ENCODE results near the gene POLQ.
"Not testable (repeated sequence)": the region's sequence is repeated elsewhere in the genome, so short reads cannot be mapped to it uniquely, and the experiment has no call there.

POLQ gene

DNA sequence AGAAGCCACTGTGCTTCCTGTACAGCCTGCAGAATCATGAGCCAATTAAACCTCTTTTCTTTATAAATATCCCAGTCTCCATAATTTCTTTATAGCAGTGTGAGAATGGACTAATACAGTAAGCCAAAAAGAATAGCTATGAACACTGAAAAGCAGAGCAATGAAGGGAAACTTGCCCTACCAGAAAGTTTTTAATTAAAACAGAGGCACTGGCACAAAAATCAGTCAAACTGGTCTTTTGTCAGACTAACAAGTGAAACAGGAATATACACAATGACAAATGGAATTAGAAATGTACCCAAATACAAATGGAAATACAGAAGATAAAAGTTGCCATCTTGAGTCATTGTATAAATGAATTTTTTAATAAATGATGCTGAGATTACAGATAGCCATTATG is 40.5 kb downstream of the POLQ start:
- DNase-seq = no peak

- DNase-seq = no peak
These were observed 41.2 kb downstream of the POLQ start for GRCh38 chr3:121504618-121505017.

DNA sequence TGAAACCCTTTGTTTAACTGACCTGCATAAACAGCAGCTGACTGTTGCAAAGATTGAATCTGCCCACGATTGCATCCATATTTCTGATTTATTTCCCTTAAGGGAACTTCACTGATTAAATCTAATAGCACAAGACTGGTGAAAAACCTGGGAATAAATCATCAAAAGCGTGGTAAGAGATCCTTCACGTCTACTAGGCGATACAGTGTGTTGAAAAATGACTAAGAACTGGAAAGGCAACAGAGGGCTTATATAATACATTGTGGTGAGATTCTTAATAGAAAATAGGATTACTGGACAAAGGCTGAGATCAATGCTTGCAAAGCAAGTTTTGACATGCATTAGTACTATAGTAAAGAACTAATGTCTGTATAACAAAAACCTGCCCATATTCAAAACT is 49.0 kb downstream of the POLQ start:
- DNase-seq = no peak

GRCh38 chr3:121493431-121493830 is 52.4 kb downstream of the POLQ start:
- DNase-seq = no peak

DNA sequence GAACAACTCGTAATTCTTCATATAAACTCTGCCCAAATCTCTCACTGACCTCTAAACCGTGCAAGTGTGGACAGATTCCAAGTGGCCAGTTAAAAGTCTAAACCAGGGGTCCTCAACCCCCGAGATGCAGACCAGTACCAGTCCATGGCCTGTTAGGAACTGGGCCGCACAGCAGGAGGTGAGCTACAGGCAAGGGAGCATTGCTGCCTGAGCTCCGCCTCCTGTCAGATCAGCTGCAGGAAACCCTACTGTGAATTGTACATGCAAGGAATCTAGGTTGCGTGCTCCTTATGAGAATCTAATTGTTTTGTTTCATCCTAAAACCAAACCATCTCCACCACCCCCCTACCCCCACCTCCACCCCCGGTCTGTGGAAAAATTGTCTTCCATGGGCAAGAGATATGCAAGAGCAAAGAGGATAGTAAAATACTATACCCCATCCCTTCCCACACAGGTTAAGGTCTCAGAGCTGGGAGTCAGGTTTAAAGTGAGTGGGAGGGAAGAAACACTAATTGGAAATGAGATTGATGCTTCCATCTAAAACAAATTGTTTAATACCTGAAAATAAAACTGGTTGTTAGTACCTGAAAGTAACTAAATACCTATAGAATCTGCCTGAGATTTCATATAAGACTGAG is 54.0 kb downstream of the POLQ start:
- no peak for DNase-seq

DNA sequence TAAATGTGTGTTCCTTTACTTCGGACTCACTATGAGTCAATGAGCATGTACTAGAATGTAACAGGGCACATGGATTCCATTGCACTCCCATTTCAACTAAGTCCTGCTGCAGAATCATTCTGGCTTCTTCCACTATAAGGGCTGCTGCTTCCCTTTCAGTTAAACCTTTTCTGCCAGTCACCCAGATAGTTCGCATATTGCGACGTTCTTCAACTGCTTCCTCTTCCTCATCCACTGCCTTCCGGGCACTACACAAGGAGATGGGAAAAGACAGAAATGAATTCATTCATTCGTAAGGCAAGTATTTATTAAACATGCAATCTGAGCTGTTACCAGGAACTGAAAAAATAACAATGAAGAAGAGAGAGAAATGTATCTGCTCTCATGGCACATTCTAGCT is 55.6 kb downstream of the POLQ start:
- no peak for DNase-seq

DNA sequence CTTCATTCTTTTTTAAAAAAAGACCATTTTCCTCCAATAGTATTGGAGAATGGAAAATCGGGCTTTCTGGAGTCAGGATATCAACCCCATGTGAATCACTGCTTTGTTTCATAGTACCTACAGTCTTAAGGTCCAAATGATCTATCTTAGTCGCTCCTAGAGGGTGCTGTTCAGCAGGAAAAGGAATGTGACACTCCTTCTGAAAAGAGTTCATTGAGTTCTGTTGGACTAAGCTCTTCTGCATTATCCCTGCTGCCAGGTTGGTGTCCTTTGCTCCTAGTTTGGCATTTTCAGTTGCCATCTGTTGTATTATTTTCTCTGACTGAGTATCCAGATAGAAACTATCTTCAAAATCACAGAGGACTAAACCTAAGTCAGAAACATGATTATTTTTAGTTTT is 57.2 kb downstream of the POLQ start:
- DNase-seq = no peak

- DNase-seq = no peak
These were observed 62.5 kb downstream of the POLQ start for GRCh38 chr3:121483290-121483689.

DNA sequence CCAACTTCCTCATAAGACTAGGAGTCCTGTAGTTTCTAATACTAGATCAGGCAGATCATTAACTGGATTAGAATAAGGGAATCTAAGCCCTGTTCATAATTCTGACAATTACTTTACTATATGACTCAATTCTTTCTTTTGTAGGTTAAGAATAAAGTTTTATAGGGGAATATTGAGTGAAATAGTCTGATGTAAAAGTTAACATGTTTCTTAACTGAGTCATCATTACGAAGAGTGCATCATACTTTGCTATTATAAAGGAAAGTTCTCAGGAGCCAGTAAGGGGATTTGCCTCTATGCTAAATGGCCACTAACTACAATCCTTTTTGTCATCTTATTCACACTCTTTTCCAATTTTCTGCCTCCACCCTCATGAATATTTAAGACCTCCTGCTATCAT is 63.1 kb downstream of the POLQ start:
- no peak for DNase-seq

DNA sequence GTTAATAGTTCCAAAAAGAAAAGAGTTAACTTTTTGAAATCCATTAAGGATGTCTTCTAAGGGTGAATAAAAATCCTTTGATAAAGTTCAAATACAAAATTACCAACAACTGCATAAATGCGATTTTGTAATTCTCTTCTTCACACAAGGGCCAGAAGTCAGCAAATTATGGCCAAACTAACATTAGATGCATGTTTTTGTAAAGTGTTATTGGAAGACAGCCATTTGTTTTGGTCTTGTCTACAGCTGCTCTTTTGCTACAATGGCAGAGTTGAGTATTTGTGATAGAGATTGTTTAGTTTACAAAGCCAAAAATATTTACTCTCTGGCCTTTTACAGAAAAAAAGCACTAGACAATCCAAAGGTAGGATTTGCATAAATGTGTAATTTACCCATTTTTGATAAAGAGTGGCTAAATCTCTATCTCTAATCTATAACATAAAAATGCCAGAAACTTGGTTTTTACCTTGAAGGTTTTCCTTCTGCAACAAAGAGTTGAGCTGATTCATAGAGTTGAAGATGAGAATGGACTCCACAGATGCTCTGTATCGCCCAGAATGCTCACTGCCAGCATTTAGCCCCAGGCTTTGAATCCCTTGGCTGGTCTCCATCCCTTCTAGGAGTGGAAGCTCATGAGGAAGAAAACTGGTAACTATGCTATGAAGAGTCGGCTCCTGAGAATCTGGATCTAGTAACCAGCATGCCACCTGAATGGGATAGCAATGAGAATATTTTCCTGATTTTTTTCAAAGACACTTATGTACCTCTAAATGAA is 64.5 kb downstream of the POLQ start:
- no peak for DNase-seq

DNA sequence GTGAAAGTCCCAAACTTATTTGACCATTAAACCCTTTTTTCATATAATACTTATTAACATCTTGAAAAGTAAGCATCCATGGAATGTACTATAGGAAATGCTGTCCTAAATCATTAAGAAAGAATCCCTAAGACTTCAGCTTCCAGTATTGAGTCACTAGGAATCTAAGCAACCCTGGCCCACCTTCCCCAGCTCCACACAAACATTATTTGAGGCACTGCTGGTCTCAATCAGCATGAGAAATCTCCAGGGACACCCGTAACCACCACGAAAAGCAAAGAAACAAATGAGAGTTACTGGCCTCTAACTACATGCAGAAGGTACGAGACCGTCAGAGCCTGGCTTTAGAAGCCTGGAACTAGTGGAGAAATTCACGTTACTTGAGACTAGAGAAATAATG is 68.2 kb downstream of the POLQ start:
- DNase-seq = no peak

DNA sequence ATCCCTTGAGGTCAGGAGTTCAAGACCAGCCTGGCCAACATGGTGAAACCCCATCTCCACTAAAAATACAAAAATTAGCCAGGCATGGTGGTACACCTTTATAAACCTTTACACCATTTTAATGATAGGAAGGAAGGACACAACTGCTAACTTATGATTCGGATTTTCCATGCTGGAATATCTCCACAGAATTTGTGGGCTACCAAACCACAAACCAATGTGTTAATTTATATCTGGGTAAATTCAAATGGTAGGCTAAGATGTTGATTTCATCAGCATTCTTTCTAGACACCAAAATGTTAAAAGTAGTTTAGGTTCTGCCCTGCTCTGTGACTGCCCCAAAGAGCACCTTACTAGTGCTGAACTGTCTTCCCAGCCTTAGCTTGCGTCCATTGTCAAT is 72.8 kb downstream of the POLQ start:
- DNase-seq = no peak

DNA sequence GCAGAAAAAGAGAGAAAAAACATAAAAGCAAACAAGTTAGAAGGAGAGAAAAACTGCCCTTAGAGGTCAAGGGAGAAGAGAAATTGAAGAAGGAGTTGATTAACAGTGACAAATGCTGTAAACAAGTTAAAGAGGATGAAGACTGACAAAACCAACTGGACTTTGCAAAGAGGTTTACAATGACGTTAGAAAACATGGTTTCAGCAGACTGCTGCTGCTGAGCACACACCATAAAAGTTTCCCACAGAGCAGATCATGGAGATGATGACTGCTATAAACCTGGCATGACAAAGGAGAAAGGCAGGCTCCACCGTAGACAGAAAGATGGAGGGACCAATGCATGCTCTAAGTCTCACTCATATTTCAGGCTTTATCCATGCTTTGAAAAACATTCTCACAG is 78.7 kb downstream of the POLQ start:
- no peak for DNase-seq

DNA sequence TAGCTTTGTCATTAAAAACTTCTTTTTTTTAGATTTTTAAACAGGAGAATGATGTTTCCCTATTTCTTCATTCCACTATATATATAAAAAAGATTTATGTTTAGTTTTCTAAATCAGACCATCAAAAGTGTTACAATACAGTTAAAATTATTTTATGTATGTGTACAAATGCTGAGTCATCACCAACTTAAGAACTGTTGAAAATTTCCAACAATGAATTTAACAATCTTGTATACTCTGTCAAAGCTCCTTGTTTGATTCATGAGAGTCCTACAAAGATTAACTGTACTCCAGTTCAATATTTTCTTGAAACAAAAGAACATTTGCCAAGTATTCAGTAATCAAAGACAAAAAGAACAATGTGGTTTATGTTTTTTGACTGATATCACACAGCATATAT is 82.0 kb downstream of the POLQ start:
- DNase-seq = no peak

DNA sequence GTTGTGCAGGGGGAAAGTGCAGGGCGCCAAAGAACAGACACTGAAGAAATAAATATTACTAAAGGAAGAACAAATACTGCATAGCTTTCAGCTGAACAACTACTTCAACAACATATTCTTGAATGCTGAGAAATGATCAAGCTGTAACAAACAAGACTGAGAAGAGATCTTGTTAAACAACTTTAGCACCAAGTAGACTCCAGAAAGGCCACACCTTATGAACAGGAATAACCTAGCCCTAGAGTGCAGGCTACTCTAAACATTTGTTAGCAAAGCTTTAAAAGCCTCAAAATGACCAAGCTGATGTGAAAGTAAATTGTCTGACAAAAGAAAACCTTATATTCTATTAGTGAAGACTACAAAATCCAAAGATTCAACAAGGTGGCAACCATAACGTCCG is 83.2 kb downstream of the POLQ start:
- no peak for DNase-seq

DNA sequence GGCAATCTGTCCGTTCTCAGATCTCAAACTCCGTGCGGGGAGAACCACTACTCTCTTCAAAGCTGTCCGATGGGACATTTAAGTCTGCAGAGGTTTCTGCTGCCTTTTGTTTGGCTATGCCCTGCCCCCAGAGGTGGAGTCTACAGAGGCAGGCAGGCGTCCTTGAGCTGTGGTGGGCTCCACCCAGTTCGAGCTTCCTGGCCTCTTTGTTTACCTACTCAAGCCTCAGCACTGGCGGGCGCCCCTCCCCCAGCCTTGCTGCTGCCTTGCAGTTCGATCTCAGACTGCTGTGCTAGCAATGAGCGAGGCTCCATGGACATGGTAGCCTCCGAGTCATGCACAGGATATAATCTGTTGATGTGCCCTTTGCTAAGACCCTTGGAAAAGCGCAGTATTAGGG is 94.0 kb downstream of the POLQ start:
- not testable (repeated sequence) for DNase-seq

DNA sequence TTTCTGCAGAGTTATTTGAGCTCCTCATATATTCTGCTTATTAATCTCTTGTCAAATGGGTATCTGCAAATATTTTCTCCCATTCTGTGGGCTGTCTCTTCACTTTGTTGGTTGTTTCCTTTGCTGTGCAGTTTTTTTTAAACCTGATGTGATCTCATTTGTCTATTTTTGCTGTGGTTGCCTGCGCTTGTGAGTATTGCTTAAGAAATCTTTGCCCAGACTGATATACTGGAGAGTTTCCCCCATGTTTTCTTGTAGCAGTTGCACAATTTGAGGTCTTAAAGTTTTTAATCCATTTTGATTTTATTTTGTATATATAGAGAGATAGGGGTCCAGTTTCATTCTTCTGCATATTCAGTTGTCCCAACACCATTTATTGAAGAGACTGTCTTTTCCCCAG is 102.3 kb downstream of the POLQ start:
- DNase-seq = no peak

GRCh38 chr3:121436641-121437040 is 109.1 kb downstream of the POLQ start:
- no peak for DNase-seq

DNA sequence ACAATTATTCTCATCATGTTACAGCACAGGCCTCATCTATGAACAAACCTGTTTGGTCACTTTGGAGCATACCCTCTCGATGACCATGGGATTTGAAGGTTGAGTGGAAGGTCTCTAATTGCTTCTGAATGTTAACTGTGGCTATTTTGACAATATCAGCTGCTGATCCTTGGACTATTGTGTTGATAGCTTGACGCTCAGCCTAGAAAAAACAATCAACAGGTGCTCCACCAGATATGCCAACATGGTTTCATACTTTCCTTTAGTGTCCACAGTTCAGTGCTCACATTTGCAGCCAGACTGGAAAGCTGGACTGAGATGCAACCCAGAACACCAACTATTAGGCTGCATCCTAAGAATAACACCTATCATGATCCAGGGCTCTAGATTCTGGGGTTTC is 109.7 kb downstream of the POLQ start:
- DNase-seq = no peak

- DNase-seq = no peak
These were observed 113.9 kb downstream of the POLQ start for GRCh38 chr3:121431726-121432517.

DNA sequence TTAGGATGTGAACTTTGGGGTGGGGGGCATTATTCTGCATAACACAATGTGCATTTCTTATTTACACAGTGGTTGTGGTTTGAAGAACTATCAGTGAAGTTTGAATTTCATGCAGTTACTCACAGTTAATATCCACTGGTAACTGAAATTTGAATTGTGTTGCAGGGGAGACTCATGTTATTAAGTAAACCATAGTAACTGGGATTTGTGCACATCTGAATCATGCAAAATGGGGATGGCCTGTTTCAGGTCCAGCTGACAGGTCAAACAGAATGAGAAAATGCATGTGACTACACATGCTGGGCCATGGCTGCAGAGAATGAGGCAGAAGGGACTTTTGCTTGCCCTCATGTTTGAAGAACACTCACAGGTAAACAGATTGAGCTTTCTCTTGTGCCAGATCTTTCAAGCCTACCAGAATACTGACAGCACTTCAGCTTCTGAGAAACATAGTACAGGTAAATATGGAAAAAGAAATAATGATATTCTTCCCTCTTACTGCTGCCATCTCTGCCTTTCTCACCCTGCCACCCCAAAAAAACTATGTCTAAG is 115.0 kb downstream of the POLQ start:
- DNase-seq = no peak

- no peak for DNase-seq
These were observed 121.2 kb downstream of the POLQ start for GRCh38 chr3:121424549-121424948.

- no peak for DNase-seq
These were observed 127.6 kb downstream of the POLQ start for GRCh38 chr3:121418182-121418581.

DNA sequence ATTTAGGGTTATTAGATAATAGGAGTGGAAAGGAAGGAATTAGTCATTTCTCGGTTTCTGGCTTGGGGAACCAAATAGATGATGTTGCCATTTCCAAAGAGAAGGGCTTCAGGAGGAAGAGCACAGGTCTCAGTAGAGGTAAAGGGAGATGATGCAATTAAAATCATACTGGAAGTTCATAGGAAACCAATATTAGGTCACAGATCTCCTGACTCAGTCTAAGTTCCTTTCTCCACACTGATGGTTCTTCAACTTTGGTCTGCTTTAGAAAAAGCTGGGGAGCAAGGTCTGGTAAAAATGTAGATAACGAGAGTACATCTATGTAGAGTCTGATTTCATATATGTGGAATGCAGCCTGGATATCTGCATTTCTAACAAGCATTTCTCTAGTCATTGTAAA is 130.9 kb downstream of the POLQ start:
- DNase-seq = no peak

Measured in NCI-H146 (cell line).